NK-92 treated with Interleukin-12 subunit alpha and Interleukin-12 subunit beta, amount 100 ng/mL, for 24 hours (cell line): ENCODE data around the gene ARAP3.
A peak's percentile ranks its signal among the peaks of the same experiment; 100 is the strongest.

Experiments
- DNase-seq: peaks from one replicate; lab custom pipeline; 2025; lab: John Stamatoyannopoulos, UW

The ARAP3 gene

DNA sequence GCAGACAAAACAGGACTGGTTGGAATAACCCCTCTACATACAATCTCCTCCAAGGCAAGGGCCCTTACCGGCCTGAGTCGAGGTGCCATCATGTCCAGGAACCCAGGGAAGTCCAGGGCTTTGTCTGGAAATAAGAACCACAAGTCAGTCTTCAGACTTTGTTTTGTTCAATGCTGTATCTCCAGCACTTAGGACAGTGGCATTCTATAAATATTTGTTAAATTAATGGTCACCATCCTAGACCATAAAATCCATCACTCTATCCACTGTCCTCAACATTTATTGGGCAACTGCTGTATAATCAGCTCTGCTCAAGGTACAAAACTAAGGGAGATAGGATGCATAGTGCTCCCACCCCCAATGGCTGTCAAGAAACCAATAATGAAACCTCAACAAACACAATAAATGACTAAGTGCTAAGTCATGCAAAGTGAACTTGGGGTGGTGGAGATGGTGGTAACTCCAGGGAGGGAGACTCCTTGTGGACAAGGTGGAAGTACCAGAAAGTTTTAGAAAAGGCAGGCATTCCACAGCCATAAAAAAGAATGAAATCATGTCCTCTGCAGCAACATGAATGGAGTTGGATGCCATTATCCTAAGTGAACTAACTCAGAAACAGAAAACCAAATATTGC, 40.3 kb downstream of the ARAP3 start:
- DNase-seq, result no peak

DNA sequence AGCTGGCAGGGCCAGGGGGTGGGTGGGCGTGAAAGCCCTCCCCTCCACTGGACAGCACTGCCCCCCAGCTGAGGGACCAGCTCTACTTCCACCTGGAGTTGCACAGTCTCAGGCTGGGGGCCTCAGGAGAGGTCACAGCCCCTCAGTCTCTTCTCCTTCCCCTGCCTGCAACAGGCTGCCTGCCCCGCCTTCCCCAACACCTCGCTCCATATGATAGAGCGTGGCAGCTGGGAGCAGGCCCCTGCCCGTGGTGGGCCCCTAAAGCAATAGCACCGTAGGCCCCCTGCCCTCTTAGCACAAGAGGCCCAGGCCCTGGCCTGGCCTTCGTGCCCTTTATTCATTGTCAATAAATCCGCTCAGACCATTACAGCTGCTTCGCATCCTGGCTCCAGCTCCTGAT, 41.3 kb downstream of the ARAP3 start:
- DNase-seq, result no peak

DNA sequence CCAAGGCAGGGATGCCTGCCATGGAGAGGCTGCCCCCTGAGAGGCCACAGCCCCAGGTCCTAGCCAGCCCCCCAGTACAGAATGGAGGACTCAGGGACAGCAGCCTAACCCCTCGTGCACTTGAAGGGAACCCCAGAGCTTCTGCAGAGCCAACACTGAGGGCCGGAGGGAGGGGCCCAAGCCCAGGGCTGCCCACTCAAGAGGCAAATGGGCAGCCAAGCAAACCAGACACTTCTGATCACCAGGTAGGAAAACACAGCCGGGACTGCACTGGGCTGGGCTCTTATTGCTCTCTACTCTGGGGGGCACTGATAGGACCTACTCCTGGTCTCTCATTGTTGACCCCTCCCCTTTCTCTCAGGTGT, 42.0 kb downstream of the ARAP3 start:
- DNase-seq, result no peak

- no peak for DNase-seq
Observed at GRCh38 chr5:141639357-141640050, 42.5 kb downstream of the ARAP3 start.

DNA sequence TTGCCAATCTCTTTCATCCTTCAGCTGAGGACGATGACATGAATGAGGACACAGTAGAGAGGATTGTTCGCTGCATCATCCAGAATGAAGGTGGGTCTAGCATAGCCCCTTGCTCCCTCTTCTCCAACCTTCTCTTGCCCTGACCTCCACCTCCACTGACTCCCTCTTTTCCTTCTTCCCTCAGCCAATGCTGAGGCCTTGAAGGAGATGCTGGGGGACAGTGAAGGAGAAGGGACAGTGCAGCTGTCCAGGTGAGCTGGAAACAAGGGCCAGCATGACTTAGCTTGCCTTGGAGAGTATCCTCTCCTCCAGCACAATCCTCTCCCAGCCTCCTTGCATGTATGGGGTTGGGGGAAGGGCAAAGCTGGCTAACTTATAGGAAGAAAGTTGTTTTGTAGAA, 43.3 kb downstream of the ARAP3 start:
- DNase-seq, result no peak

DNA sequence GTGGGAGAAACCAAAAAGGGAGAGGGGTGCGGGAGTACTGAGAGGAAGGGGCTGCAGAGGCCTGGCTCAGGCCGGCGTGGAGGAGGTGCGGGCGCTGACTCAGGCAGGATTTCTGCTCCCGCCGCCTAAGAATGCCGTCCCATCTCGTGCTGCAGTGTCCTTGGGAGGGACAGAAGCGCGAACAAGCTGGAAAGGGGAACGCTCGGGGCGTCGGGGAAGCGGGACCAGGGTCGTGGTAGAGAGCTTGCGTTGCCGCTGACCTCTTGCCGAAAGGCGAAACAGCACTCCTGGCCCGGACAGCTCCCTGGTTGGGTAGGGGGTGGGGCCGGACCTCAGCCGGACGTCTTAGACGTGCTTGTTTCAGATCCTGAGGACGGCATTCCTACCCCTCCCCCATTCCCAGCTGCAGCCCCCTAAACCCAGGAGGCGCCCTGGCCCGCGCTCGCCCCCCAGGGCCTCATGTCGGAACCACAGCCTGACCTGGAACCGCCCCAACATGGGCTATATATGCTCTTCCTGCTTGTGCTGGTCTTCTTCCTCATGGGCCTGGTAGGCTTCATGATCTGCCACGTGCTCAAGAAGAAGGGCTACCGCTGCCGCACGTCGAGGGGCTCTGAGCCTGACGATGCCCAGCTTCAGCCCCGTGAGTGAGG, 44.1 kb downstream of the ARAP3 start:
- no peak for DNase-seq

GRCh38 chr5:141637123-141637766, 44.8 kb downstream of the ARAP3 start:
- no peak for DNase-seq

GRCh38 chr5:141636413-141637122, 45.5 kb downstream of the ARAP3 start, which contains the start of the genes HDAC3 and RELL2:
HDAC3 (minus strand) TSS chr5:141636849; CDS start chr5:141636790, 59 bp downstream.
RELL2 (plus strand) TSS chr5:141636997; CDS start chr5:141638226, 1,229 bp downstream.
- peak; percentile 80 for DNase-seq

- DNase-seq, result no peak
Observed at GRCh38 chr5:141636106-141636412, 46.0 kb downstream of the ARAP3 start.

DNA sequence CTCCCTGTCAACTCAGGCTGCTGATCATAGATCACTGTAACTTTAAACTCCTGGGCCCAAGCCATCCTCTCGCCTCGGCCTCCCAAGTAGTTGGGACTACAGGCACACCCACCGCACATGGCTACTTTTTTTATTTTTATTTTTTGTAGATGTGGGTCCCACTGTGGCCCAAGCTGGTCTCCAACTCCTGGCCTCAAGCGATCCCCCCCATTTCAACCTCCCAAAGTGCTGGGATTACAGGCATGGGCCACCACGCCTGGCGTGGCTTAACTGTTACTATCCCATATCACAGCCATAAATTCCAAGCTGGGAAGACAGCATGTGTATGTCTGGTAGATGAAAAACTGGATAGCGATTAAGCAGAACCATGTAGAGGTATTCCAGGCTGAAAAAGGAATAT, 46.4 kb downstream of the ARAP3 start:
- DNase-seq, result no peak

DNA sequence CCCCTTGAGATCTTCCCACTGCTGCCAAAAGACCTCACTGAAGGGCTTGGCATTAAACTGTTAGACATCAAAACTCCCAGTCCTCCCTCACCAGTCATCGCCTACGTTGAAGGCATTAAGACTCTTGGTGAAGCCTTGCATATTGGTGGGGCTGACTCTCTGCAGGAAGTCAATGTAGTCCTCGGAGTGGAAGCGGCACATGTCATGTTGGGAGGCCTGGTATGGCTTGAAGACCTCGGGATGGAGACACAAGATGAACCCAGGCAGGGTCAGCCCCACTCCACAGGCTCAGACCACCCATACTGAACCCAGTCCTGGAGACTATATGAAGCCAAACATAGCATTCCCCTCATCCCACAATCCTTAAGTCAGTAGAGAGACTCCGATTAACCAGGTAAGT, 47.3 kb downstream of the ARAP3 start:
- DNase-seq, result no peak

DNA sequence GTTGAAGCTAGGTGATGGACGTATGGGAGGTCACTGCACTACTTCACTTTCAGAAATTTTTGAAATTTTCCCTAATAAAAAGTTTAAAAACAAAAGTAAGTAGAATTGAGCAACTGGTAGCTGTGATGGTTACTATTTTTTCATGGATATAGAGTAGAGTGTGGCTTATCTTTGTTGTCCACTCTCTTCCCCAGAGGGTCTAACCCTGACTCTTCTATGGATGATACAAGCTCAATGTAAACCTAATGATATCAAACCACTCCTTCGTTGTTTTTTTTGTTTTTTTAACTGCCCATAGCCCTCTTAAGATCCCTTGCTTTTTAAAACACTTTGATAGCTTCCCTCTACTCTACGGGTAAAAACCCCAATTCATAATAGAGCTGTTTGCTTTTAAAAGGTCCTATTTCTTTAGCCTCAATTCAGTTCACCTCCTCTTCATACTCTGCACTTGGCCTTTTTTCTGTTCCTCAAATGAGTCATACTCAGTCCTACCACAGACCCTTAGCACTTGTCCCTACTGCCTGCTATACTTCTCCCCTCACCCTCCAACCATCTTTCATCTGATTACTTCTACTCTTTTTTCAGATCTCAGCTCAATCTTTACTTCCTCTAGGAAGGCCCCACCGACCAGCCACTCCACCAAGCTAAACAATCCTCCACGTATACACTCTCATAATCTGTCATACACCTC, 48.0 kb downstream of the ARAP3 start:
- no peak for DNase-seq

DNA sequence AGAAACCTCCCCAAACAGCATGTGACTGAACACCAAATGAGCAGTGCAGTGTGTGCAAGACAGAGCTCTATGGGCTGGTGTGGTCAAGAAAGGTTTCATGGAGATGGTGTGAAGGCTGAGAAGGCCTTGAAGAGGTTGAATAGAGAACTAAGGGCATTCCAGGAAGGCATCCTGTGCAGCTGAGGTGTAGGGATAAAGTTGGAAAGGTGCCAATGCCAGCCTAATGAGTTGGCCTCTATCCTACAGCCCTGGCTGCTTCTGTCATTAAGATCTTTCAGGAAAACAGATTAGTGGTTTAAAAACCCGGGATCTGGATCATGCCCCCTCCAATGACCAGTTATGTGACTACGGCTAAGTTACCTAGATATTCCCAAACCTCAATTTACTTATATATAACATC, 49.4 kb downstream of the ARAP3 start:
- no peak for DNase-seq

- DNase-seq, result no peak
Observed at GRCh38 chr5:141630570-141631140, 51.4 kb downstream of the ARAP3 start.

GRCh38 chr5:141628175-141628788, 53.7 kb downstream of the ARAP3 start:
- DNase-seq, result no peak

DNA sequence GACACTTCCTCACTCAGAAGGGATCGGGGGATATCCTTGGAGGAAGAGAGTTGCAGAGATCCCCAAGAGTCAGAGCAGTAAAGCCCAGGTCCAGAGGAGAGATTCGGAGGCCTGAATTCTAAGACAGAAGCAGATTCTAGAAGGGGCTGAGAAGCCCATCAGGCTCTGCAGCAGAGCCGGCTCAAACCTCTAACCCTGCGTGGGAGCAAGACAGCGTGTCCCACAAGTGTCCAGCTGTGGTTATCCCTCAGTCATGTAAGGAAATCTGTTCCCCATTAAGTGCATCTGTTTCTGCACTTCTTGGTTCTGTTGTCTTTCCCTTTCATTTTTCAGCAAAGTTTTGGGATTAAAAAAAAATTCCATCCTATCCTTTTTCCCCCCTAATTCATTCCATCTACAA, 58.4 kb downstream of the ARAP3 start:
- DNase-seq, result no peak

- no peak for DNase-seq
Observed at GRCh38 chr5:141623186-141623585, 58.8 kb downstream of the ARAP3 start.

DNA sequence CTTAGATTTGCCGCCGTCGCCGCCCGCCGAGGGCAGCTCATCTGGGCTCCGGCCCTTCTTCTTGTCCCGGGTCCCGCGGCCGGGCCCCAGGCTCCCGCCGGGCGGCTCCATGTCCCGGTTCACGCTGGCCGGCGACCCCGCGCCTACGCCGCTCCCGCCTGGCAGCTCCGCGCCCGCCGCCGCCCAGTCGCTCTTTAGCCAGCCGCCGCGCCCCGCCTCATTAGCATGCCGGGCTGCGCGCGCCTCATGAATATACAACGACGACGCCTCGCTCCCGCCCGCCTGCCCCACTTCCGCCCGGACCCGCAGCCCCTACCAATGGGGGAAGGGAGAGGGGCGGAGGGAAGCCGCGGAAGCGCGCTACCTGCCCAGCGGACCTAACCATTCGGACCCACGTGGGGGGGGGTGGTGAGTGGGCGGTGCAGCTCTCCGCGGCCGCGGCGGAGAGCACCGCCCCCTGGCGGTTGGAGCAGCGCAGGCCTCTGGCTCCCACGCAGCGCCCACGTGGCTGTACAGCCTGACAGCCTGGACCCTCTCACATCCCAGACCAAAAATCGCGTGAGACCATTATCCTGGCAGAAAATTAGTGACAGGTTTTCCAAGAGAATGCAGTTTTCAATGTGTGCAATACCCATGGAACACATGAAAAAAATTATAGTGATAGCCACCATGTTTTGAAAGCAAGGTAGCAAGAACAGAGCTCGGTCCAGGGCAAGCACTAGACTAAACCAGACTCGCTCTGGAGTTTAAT, 63.1 kb downstream of the ARAP3 start, which contains the start of gene DIAPH1:
Gene DIAPH1 (minus strand): TSS at position 197 of the 751 bp plus-strand sequence. CDS start 86 bp downstream, at position 111.
- DNase-seq, result peak; percentile 98

GRCh38 chr5:141618030-141618803, 63.8 kb downstream of the ARAP3 start:
- DNase-seq, result peak; percentile 53
